ENCODE data around the gene SLC34A1.

SLC34A1 gene

DNA sequence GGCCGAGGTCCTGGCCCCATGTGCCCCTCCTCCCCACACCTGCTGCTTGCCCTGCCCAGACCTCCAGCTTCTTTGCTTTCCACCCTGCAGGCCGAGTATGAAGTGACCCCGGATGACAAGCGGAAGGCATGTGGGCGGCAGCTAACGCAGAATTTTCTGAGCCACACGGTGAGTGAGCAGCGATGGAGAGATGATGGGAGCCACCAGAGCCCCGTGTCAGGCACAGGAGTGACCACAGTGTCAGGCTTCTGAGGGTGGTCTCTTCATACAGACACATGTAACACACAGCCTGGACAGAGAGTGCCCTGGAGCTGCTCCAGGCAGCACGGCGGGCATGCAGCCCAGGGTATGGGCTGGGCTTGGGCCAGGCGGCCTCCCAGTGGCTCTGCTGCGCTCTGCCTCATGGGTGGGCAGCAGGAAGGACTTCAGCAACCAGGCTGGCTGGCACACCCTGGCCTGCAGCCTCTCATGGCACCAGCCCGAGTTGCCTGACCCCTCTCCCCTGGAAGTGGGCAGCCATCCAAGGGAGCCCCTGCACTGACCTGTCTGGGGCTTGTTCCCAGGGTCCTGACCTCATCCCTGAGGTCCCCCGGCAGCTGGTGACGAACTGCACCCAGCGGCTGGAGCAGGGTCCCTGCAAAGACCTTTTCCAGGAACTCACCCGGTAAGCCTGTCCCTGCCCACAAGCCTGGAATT, 48.1 kb downstream of the SLC34A1 start:
- no peak for DNase-seq

DNA sequence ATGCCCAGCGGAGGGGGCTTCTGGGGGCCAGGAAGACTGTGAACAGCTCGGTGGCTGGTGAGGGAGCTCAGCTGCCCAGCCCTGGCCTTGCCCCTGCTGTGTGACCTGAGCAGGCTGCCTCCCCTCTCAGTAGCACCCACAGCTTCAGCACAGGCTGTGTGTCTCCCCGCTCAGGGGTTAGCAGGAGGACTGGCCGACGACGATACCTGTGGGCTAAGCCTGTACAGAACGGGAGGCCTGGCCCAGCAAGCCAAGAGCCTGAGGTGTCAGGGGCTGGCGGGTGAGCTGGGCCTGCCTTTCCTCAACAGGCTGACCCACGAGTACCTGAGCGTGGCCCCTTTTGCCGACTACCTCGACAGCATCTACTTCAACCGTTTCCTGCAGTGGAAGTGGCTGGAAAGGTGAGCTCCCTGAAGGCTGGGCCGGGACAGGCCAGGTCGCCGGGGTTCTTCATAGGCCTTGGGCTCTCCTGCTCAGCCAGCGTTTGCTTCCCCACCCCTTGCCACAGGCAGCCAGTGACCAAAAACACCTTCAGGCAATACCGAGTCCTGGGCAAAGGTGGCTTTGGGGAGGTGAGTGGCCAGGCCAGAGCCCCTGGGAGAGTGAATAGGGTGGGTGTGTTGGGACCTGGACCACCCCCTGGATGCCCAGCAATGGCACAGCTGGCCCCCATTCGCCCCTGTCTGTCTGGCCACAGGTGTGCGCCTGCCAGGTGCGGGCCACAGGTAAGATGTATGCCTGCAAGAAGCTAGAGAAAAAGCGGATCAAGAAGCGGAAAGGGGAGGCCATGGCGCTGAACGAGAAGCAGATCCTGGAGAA, 48.8 kb downstream of the SLC34A1 start:
- no peak for DNase-seq

DNA sequence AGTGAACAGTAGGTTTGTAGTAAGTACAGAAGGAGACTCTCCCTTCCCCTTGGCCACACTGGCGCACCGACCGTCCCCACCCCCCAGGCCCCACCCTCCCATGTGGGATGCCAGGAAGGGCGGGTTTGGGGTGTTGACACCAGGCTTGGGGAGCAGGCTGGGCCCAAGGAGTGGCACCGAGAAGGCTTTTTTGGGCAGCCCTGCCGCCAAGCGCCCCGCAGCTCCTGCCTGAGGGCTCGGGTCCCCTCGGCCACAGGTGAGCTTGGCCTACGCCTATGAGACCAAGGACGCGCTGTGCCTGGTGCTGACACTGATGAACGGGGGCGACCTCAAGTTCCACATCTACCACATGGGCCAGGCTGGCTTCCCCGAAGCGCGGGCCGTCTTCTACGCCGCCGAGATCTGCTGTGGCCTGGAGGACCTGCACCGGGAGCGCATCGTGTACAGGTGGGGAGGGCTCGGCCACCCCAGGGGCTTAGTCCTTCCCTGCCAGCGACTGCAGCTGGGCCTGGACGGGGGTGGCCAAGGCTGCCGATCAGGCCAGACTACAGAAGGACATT, 49.5 kb downstream of the SLC34A1 start:
- DNase-seq = no peak

DNA sequence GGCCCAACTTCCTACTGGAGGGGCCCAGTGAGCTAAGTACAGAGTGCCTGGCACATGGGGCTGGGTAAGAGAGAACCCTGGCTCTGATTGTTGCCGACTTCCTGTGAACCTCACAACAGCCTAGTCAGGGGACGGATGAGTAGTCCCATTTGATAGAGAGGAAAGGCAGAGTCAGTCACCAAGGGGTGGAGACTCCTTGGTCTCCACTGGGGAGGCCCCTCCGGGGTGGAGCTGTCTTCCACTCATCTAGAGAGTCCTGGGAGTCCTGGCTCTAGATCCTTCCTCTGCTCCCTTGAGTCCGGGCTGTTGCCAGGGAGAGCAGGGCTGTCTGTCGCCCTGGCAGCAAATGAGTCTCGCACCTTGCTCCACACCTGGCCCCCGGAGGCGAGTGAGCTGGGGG, 50.2 kb downstream of the SLC34A1 start:
- no peak for DNase-seq

DNA sequence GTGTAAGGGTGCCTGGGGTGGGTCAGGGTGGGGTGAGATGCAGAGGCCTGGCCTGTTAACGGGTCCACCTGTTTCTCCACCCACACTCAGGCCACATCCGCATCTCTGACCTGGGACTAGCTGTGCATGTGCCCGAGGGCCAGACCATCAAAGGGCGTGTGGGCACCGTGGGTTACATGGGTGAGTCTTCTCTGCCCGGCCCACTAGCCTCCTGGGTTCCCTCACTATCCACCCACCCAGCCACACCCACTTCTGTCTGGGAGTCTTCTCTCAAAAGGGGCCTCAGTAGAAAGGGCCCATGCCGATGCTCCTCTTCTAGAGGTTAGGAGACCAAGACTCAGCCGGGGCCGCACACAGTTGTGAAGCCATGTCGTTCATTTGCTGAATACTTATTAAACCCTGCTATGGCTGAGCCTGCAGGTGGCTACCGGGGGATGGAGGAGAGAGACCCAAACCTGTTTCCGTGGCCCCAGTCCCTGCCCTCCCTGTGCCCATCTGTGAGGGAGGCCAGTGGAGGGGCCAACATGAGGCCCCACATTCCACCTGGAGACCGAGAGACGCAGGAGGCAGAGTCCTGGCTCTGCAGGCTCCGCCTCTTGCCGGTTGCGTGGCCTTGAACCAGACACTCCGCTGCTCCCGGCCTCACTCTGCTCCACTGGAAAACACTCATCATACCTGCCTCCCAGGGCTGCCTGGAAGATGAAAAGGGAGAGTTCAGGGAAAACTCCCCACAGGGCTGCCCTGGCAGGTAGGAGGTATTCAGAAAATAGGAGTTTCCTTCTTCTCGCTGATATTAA, 50.9 kb downstream of the SLC34A1 start:
- DNase-seq = no peak

DNA sequence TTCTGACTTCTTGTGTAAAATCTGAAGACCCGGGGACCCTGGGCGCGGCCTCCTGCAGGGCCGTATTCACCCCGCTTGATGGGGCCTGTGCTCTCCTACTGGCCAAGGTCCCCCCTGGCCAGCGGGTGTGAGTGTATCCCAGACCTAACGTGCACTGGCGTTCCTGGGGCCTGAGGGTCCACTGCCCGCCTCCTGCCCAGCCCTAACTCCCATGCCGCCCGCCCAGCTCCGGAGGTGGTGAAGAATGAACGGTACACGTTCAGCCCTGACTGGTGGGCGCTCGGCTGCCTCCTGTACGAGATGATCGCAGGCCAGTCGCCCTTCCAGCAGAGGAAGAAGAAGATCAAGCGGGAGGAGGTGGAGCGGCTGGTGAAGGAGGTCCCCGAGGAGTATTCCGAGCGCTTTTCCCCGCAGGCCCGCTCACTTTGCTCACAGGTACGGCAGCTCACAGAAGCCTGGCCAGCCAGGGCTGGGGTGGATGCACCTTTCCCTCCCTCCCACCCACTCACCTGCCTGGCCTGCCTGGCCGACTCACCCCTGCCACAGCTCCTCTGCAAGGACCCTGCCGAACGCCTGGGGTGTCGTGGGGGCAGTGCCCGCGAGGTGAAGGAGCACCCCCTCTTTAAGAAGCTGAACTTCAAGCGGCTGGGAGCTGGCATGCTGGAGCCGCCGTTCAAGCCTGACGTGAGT, 51.8 kb downstream of the SLC34A1 start:
- DNase-seq = no peak

DNA sequence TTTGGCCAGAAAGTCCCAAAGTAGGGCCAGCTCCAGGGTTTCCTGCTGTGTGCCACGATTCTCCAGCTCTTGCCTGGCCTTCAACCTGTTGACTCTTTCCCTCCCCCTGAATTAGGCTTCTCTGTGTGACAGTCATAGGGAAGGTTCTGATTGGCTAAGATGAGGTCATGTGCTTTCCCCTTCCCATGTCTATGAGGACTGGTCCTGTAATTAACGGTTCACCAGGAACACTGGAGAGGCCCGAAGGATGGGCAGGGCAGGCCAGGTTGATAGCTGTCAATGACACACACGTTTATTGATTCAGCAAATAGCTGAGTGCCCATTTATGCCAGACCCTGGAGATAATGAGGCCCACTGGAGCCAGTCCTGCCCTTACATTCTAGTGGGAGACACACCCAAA, 53.4 kb downstream of the SLC34A1 start:
- DNase-seq = no peak

DNA sequence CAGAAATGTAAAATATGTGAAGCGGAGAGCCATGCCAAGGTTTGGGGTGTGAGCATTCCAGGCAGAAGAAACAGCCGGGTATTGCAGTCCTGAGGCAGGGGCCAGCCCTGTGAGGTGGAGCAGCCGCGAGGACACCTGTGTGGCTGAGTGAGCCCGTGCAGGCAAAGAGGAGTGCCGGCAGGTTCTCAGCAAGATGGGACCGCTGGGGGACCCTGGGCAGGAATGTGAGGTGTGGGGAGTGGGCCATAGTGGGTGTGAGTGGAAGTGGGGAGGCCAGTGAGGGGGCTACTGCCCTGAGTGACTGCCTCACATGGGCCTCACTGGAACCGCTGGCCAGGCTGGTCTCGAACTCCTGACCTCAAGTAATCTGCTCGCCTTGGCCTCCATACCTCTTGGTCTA, 54.2 kb downstream of the SLC34A1 start:
- no peak for DNase-seq

DNA sequence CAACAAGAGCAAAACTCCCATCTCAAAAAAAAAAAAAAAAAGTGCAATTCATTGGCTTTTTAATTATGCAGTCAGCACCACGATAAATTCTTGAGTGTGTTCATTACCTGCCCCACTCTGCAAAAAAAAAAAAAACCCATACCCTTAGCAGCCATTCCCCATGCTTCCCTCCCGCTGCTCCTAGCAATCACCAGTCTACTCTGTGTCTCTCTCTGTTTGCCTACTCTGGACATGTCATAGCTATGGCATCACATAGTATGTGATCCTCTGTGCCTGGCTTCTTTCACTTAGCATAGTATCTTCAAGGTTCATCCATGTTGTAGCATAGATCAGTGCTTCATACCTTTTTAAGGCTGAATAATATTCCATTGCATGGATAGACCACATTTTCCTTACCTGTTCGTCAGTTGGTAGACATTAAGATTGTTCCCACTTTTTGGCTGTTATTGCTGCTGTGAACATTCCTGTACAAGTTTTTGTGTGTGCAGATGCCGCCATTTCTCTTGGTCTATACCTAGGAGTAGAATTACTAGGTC, 55.4 kb downstream of the SLC34A1 start:
- DNase-seq = no peak

DNA sequence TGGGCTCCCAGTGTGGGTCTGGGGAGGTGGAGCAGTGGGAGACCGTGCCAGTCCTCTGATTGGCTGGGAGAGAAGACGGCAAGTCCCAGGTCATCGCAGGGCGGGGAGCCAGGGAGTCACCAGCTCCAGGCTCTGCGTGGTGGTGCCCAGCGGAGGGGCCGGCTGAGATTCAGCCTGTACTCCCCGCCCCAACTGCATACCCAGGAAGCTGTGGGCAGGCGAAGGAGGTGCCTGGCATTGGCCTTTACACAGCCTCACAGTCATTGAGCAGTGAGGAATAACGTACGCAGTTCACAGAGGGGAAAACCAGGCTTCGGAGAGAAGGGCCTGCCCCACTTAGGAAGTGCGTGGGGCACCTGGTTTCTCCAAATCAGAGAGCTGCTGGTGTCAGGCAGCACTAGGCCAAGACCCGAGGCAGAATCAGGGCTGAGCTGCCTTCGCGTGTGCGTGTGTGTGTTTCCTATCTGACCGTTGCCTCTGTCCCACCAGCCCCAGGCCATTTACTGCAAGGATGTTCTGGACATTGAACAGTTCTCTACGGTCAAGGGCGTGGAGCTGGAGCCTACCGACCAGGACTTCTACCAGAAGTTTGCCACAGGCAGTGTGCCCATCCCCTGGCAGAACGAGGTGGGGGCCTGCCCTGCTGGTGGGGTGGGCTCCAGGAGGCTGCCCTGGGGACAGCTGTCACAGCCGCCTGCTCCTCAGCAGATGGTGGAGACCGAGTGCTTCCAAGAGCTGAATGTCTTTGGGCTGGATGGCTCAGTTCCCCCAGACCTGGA, 56.2 kb downstream of the SLC34A1 start:
- DNase-seq = no peak

DNA sequence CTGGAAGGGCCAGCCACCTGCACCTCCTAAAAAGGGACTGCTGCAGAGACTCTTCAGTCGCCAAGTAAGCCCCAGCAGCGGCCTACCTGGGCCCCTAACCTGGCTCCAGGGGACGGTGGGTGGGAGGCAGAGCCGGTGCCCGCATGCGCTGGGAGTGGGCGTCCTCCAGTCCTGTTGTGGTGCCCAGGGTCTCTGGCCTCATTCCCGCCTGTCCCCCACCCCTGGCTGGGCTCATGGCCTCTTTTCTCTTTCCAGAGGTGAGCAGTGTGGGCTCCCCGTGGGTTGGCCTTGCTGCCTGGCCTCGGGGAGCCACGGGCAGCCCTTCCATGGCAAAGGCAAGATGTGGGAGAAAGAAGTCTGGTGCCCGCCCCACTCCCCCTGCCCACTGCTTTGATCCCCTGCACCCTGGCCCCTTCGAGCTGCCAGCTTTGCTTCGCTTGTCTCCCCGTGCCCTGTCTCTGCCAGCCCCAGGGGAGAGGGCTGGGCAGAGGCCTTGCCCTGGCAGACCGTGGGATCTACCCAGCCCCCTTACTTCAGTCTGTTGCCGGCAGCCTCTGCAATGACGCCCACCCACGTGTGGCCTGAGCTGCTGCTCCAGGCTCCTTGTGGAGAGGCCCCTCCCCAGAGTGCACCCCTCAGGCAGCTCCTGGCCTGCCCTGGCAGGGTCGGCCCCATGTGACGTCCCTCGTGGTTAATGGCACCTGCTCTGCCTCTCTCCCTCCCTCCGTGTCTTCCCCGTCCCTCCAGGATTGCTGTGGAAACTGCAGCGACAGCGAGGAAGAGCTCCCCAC, 57.0 kb downstream of the SLC34A1 start:
- no peak for DNase-seq

DNA sequence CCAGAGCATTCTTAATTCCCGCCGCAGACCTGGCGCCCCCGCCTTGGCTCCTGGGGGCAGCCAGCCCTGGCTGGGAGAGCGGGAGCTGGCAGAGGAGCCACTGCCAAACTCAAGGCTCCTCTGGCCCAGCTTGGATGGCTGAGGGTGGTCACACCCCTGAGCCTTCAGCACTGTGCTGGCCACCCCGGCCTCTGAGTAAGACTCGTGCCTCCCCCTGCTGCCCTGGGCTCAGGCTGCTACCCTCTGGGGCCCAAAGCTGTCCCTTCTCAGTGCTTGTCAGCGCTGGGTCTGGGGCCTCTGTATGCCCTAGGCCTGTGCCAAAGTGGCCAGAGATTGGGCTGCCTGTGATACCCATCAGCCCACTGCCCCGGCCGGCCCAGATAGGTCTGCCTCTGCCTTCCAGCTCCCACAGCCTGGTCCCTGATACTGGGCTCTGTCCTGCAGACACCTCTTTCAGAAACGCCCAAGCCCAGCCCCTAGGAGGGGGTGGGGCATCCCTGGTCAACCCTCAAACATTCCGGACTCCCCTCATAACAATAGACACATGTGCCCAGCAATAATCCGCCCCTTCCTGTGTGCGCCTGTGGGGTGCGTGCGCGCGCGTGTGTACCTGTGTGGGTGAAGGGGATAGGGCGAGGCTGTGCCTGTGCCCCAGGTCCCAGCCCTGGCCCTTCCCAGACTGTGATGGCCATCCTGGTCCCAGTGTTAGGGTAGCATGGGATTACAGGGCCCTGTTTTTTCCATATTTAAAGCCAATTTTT, 58.0 kb downstream of the SLC34A1 start:
- no peak for DNase-seq

DNA sequence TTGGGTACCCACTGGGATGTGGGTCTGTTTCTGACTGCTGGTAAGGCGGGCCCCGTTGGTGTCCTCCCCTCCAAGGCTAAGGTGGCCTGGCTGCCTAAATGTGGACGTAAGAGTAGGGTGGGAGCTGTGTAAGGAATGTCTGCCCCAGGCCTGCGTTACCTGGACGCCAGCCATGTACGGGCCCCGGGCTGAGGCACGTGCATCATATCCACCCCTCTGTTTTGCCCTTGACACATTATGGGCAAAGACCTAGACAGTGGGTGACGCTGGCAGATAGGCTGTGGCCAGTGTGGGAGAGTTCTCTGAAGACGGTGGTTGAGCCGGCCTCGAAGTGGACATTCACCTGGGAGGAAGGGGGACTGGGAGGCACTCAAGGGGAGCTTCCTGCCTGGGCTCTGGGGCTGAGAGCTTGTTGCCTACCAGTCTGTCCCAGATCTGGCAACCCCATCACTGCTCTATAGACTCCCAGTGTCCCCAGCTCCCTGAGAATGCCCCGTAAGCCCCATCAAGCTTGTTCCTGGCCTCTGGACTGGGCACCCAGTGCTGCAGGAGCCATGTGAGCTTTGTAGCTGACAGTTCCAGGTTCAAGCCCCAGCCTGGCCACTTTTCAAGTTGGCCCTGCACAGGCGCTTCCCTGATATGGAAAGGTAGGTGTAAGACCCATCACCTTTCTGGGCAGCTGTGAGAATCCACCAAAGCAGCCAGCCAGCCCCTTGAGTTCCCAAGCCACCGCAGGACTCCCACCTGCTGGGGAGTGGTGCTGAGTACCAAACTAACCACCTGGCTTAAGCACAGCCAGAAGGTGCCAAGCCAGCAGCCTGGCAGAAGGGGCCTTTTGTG, 59.1 kb downstream of the SLC34A1 start:
- no peak for DNase-seq

DNA sequence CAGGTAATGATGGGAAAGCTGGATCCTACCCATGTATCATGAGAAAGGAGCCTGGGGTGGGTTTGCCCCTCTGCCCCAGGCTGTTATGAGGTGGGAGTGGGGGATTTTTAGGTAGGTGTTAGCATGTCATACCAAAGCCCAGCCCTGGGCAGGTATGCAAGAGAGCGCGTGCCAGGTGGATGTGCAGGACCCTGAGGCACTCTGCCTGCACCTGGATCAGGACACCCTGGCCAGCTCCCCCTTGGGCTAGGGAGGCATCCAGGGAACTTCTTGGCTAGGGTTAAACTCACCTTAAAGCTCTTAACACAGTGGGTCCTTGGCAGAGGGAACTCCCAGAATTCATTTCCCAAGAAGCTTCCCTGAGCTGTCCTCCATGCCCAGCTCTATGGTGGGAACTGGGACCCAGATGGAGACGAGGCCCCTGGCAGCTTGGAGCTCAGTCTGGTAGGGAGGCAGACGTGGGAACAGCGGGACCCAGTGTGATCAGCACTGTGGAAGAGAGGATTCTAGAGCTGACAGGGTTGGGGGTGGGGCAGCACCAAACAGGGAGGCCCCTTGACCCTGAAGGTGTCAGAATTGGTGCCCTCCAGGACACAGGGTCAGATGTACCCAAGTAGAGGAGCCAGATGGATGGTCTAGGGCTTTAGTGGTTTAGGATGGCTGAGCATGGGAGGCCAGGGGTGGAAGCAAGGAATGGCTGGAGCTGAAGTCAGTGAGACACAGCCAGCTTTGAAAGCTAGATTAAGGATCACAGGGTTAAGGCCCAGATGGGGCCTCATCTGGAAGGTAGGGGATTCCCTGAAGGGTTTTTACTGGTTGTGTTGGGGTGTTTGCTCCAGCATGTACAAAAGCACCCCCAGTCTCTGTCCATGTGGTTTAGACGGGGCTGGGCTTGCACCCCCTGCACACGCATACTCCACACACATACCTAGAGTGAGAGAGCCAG, 60.1 kb downstream of the SLC34A1 start:
- no peak for DNase-seq

DNA sequence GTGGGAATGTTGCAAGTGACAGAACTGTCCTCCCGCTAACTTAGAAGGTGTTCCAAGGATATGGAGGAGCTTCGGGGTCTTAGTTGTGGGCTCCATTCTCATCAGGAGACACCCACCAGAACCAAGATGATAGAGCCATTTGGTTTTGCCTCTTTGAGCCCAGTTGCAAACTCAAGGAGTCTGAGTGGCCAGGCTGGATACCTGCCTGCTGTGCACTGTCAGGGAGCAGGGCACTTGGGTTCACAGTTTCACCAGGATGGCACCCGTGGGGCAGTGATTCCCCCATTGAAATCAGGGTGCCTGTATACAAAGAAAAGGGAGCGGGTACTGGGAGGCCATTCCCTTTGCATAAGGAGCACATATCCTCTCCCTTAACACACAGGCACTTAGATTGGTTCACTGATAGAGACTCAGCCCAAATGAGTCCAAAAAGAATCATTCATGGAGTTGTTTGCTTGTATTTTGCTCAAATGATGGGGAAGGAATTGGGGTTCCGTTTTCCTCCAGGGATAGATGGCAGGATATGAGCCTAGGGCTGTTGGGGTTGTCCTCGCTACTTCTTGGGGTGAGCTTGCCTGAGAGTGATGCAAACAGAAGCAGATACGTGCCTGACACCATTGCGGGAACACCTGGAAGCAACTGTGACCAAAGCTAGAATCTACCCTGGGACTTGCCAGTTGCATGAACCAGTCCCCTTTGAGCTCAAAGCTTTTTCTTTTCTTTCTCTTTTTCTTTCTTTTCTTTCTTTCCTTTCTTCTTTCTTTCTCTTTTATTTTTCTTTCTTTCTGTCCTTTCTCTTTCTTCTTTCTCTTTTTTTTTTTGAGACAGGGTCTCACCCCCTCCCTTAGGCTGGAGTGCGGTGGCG, 61.0 kb downstream of the SLC34A1 start:
- no peak for DNase-seq

DNA sequence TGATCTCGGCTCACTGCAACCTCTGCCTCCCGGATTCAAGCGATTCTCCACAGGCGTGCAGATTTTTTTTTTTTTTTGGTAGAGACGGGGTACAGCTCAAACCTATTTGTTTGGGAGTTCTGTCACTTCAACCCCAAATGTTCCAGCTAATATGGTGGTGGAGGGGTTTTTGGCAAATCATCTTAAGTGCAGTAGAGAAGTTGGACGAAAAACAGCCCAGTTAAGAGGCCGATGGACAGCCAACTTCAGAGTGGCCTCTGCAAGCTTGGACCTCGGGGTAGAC, 61.6 kb downstream of the SLC34A1 start:
- DNase-seq = no peak
